SK-N-MC (cell line): ENCODE results near the gene ORAI2.

ENCODE experiments used
- DNase-seq: peaks from one replicate; pipeline ENCODE4 v3.0.0-alpha.2; 2011; ENCODE audit warnings: low read depth, low spot score
- H3K27ac ChIP-seq: fragments of 200-600 bp; sonication (generic); 2 replicates; pipeline ENCODE4 v1.5.1; 2016; ENCODE audit warnings: mixed run types
- H3K36me3 ChIP-seq: fragments of 200-600 bp; sonication (generic); 2 replicates; pipeline ENCODE4 v1.6.1; 2017; ENCODE audit warnings: antibody characterized with exemption, low read length, mixed read lengths; ENCODE audit not compliant: insufficient read depth
- H3K4me3 ChIP-seq: fragments of 200-600 bp; sonication (generic); 2 replicates; pipeline ENCODE4 v1.5.1; 2016
- H3K9ac ChIP-seq: fragments of 200-600 bp; sonication (generic); 2 replicates; pipeline ENCODE4 v1.8.0; 2017; ENCODE audit warnings: mixed run types, mixed read lengths; ENCODE audit not compliant: insufficient read length
- H3K9me3 ChIP-seq: fragments of 200-600 bp; sonication (generic); 2 replicates; pipeline ENCODE4 v1.6.1; 2017; ENCODE audit warnings: low read depth, mild to moderate bottlenecking, antibody characterized with exemption, low read length, moderate library complexity, mixed read lengths
- EZH2 ChIP-seq: fragments of 200-600 bp; sonication (generic); IDR thresholded peaks from one replicate; pipeline ENCODE4 v1.6.1; 2017; ENCODE audit warnings: antibody characterized with exemption
- FOXP2 ChIP-seq: optimal IDR thresholded peaks from 2 replicates; pipeline ENCODE3; 2011; ENCODE audit warnings: mild to moderate bottlenecking, moderate library complexity; ENCODE audit not compliant: insufficient read depth; ENCODE audit errors: extremely low read length, control extremely low read depth
- POLR2AphosphoS5 ChIP-seq: IDR thresholded peaks from 2 replicates; pipeline ENCODE4 v1.6.1; 2012; ENCODE audit warnings: mild to moderate bottlenecking, low read depth, low read length, borderline replicate concordance

ORAI2 gene

GRCh38 chr7:102410918-102411317 is 22.5 kb upstream of the ORAI2 start:
- peaks cover 79% of the 10 kb centered on the region for H3K36me3 ChIP-seq
- DNase-seq, result no peak
- H3K9ac ChIP-seq, result no peak overlapping the region
- H3K4me3 ChIP-seq, result no peak overlapping the region
- H3K27ac ChIP-seq, result no peak overlapping the region
- no peak for TF ChIP-seq FOXP2
- no peak for TF ChIP-seq EZH2
- no peak for TF ChIP-seq POLR2AphosphoS5
- H3K9me3 ChIP-seq, result no peaks in the 10 kb centered on the region

- no peaks in the 10 kb centered on the region for H3K9me3 ChIP-seq
- no peak overlapping the region for H3K27ac ChIP-seq
- H3K36me3 ChIP-seq, result peaks cover 73% of the 10 kb centered on the region
- no peak for TF ChIP-seq POLR2AphosphoS5
- TF ChIP-seq FOXP2, result no peak
- TF ChIP-seq EZH2, result no peak
- H3K4me3 ChIP-seq, result no peak overlapping the region
- DNase-seq, result no peak
- H3K9ac ChIP-seq, result no peak overlapping the region
These were observed 20.8 kb upstream of the ORAI2 start for GRCh38 chr7:102412548-102412947.

- Histone ChIP-seq H3K27ac (no peak overlapping the region), H3K4me3 (no peak overlapping the region), H3K9ac (no peak overlapping the region), H3K9me3 (no peaks in the 10 kb centered on the region), H3K36me3 (peaks cover 68% of the 10 kb centered on the region)
- no peak for DNase-seq
- TF ChIP-seq EZH2 (no peak), POLR2AphosphoS5 (no peak), FOXP2 (no peak)
These were observed 20.3 kb upstream of the ORAI2 start for GRCh38 chr7:102413091-102413490.

GRCh38 chr7:102413611-102414010 is 19.8 kb upstream of the ORAI2 start:
- no peak overlapping the region for H3K9ac ChIP-seq
- peaks cover 67% of the 10 kb centered on the region for H3K36me3 ChIP-seq
- H3K4me3 ChIP-seq, result no peak overlapping the region
- DNase-seq, result no peak
- no peak overlapping the region for H3K27ac ChIP-seq
- no peak for TF ChIP-seq EZH2
- no peak for TF ChIP-seq FOXP2
- TF ChIP-seq POLR2AphosphoS5, result no peak
- H3K9me3 ChIP-seq, result no peaks in the 10 kb centered on the region

- TF ChIP-seq FOXP2 (no peak), EZH2 (no peak), POLR2AphosphoS5 (no peak)
- peaks cover 64% of the 10 kb centered on the region for H3K36me3 ChIP-seq
- H3K9ac ChIP-seq, result no peak overlapping the region
- DNase-seq, result no peak
- no peaks in the 10 kb centered on the region for H3K9me3 ChIP-seq
- H3K27ac ChIP-seq, result no peak overlapping the region
- no peak overlapping the region for H3K4me3 ChIP-seq
These were observed 17.6 kb upstream of the ORAI2 start for GRCh38 chr7:102415685-102416225.

GRCh38 chr7:102416406-102416805 is 17.0 kb upstream of the ORAI2 start:
- H3K4me3 ChIP-seq, result no peak overlapping the region
- no peaks in the 10 kb centered on the region for H3K9me3 ChIP-seq
- TF ChIP-seq POLR2AphosphoS5 (no peak), FOXP2 (no peak), EZH2 (no peak)
- DNase-seq, result no peak
- H3K36me3 ChIP-seq, result peaks cover 64% of the 10 kb centered on the region
- no peak overlapping the region for H3K9ac ChIP-seq
- no peak overlapping the region for H3K27ac ChIP-seq

- no peak for DNase-seq
- no peak for TF ChIP-seq EZH2
- H3K9ac ChIP-seq, result no peak overlapping the region
- no peak overlapping the region for H3K27ac ChIP-seq
- no peaks in the 10 kb centered on the region for H3K9me3 ChIP-seq
- H3K4me3 ChIP-seq, result no peak overlapping the region
- peaks cover 57% of the 10 kb centered on the region for H3K36me3 ChIP-seq
These were observed 16.3 kb upstream of the ORAI2 start for GRCh38 chr7:102417105-102417504.

- no peak overlapping the region for H3K27ac ChIP-seq
- no peak for DNase-seq
- H3K36me3 ChIP-seq, result peaks cover 44% of the 10 kb centered on the region
- no peak overlapping the region for H3K4me3 ChIP-seq
- H3K9ac ChIP-seq, result no peak overlapping the region
- TF ChIP-seq FOXP2 (no peak), POLR2AphosphoS5 (no peak), EZH2 (no peak)
- no peaks in the 10 kb centered on the region for H3K9me3 ChIP-seq
These were observed 14.8 kb upstream of the ORAI2 start for GRCh38 chr7:102418592-102418991.

GRCh38 chr7:102421706-102422240 is 11.6 kb upstream of the ORAI2 start:
- no peaks in the 10 kb centered on the region for H3K9me3 ChIP-seq
- TF ChIP-seq FOXP2 (no peak), POLR2AphosphoS5 (no peak), EZH2 (no peak)
- no peak overlapping the region for H3K4me3 ChIP-seq
- H3K36me3 ChIP-seq, result peaks cover 47% of the 10 kb centered on the region
- H3K9ac ChIP-seq, result no peak overlapping the region
- no peak overlapping the region for H3K27ac ChIP-seq
- DNase-seq, result no peak
